PFSK-1 (cell line): ENCODE measurements around the gene CUL4A.

ENCODE experiments used
- FOXP2 ChIP-seq: optimal IDR thresholded peaks from 2 replicates; pipeline ENCODE3; 2011; ENCODE audit warnings: borderline replicate concordance, control low read depth, inconsistent platforms; ENCODE audit not compliant: insufficient read depth; ENCODE audit errors: extremely low read length, extremely low read depth
- POLR2AphosphoS5 ChIP-seq: IDR thresholded peaks from 2 replicates; pipeline ENCODE4 v1.6.1; 2012; ENCODE audit warnings: low read depth, mild to moderate bottlenecking, control low read depth, low read length, moderate library complexity
- SIN3A ChIP-seq: IDR thresholded peaks from 2 replicates; pipeline ENCODE4 v1.6.1; 2012; ENCODE audit warnings: mild to moderate bottlenecking, low read length, moderate library complexity, borderline replicate concordance; ENCODE audit not compliant: insufficient read depth
- TAF1 ChIP-seq: IDR thresholded peaks from 2 replicates; pipeline ENCODE4 v1.6.1; 2012; ENCODE audit warnings: low read length, control low read depth, borderline replicate concordance; ENCODE audit not compliant: insufficient read depth
- TF ChIP-seq, protein P1 (sequence below), 2 experiments: IDR thresholded peaks; 2 replicates each; pipeline versions ENCODE4 v1.6.1 to v1.8.0; 2011 to 2012; ENCODE audit warnings: low read depth in 2 of 2, low read length in 2 of 2, control low read depth in 1 of 2, inconsistent platforms in 1 of 2, mild to moderate bottlenecking in 1 of 2, moderate library complexity in 1 of 2; ENCODE audit not compliant: insufficient read depth in 1 of 2

Gene CUL4A

DNA sequence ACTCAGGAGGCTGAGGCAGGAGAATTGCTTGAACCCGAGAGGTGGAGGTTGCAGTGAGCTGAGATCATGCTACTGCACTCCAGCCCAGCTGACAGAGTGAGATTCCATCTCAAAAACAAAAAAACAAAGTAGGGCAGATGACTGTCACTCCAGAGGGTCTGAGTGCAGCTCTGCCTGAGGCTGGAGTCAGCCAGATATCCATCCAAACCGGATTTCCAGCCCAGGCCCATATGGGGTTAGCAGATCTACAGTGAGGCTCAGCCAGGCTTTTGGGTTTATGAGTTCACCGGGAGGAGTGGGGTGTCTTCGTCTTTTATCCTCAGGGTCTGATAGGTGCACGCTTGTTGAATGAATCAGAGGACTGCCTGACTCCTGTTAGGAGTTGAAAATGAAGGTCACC, 106.6 kb downstream of the CUL4A start:
- TF ChIP-seq TAF1 (no peak), POLR2AphosphoS5 (no peak), FOXP2 (no peak), SIN3A (no peak)
- TF ChIP-seq, protein P1, sequence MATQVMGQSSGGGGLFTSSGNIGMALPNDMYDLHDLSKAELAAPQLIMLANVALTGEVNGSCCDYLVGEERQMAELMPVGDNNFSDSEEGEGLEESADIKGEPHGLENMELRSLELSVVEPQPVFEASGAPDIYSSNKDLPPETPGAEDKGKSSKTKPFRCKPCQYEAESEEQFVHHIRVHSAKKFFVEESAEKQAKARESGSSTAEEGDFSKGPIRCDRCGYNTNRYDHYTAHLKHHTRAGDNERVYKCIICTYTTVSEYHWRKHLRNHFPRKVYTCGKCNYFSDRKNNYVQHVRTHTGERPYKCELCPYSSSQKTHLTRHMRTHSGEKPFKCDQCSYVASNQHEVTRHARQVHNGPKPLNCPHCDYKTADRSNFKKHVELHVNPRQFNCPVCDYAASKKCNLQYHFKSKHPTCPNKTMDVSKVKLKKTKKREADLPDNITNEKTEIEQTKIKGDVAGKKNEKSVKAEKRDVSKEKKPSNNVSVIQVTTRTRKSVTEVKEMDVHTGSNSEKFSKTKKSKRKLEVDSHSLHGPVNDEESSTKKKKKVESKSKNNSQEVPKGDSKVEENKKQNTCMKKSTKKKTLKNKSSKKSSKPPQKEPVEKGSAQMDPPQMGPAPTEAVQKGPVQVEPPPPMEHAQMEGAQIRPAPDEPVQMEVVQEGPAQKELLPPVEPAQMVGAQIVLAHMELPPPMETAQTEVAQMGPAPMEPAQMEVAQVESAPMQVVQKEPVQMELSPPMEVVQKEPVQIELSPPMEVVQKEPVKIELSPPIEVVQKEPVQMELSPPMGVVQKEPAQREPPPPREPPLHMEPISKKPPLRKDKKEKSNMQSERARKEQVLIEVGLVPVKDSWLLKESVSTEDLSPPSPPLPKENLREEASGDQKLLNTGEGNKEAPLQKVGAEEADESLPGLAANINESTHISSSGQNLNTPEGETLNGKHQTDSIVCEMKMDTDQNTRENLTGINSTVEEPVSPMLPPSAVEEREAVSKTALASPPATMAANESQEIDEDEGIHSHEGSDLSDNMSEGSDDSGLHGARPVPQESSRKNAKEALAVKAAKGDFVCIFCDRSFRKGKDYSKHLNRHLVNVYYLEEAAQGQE (IDR thresholded peaks at IDR 0.05; ENCODE audit: insufficient read depth in 1 of 2, low read depth in 2 of 2, low read length in 2 of 2): no peak
